Mononuclear cell (primary cell): ENCODE results near the gene HSPA12B. TPM values are rescaled to one million over a fixed set of nuclear protein-coding genes. Genes with fewer than 3 reads are reported as not detected.

Experiments used
- H3K27me3 ChIP-seq: 2 replicates; pipeline ENCODE4 v1.6.0; 2011; ENCODE audit warnings: low read length, control low read depth; ENCODE audit not compliant: insufficient read depth
- H3K4me1 ChIP-seq: 2 replicates; pipeline ENCODE4 v1.5.1; 2011; ENCODE audit warnings: mild to moderate bottlenecking, low read length, control low read depth; ENCODE audit not compliant: insufficient read depth
- H3K4me3 ChIP-seq: 2 replicates; pipeline ENCODE4 v1.5.1; 2011; ENCODE audit warnings: mild to moderate bottlenecking, low read length, moderate library complexity
- H3K9me3 ChIP-seq: 2 replicates; pipeline ENCODE4 v1.5.1; 2011; ENCODE audit warnings: low read depth, mild to moderate bottlenecking, control low read depth, low read length
- total RNA-seq: library from RNA; depleted of rRNA; stranded (reverse); fragments of >200 nt; gene quantifications from one replicate; pipeline ENCODE4 v1.2.3, GENCODE V29; 2012

HSPA12B gene
- total RNA-seq, 1 donor: not detected

GRCh38 chr20:3697588-3698305, 34.7 kb upstream of the HSPA12B start:
- H3K27me3 ChIP-seq: no peaks in the 10 kb centered on the region
- H3K4me1 ChIP-seq: no peaks in the 10 kb centered on the region
- H3K9me3 ChIP-seq: no peaks in the 10 kb centered on the region
- H3K4me3 ChIP-seq: no peak overlapping the region

GRCh38 chr20:3698591-3699001, 33.9 kb upstream of the HSPA12B start:
- no peaks in the 10 kb centered on the region for H3K4me1 ChIP-seq
- no peaks in the 10 kb centered on the region for H3K9me3 ChIP-seq
- no peaks in the 10 kb centered on the region for H3K27me3 ChIP-seq
- H3K4me3 ChIP-seq: no peak overlapping the region

GRCh38 chr20:3699037-3699436, 33.4 kb upstream of the HSPA12B start:
- Histone ChIP-seq H3K4me1 (no peaks in the 10 kb centered on the region), H3K4me3 (no peak overlapping the region), H3K9me3 (no peaks in the 10 kb centered on the region), H3K27me3 (no peaks in the 10 kb centered on the region)

GRCh38 chr20:3701061-3701998, 31.2 kb upstream of the HSPA12B start:
- no peaks in the 10 kb centered on the region for H3K9me3 ChIP-seq
- H3K27me3 ChIP-seq: no peaks in the 10 kb centered on the region
- H3K4me1 ChIP-seq: no peaks in the 10 kb centered on the region
- no peak overlapping the region for H3K4me3 ChIP-seq

GRCh38 chr20:3702611-3703391, 29.7 kb upstream of the HSPA12B start:
- Histone ChIP-seq H3K9me3 (no peaks in the 10 kb centered on the region), H3K4me3 (no peak overlapping the region), H3K4me1 (no peaks in the 10 kb centered on the region), H3K27me3 (no peaks in the 10 kb centered on the region)

- Histone ChIP-seq H3K4me1 (no peaks in the 10 kb centered on the region), H3K27me3 (no peaks in the 10 kb centered on the region), H3K9me3 (no peaks in the 10 kb centered on the region), H3K4me3 (no peak overlapping the region)
These were observed 28.4 kb upstream of the HSPA12B start for GRCh38 chr20:3704087-3704486.

- H3K27me3 ChIP-seq: no peaks in the 10 kb centered on the region
- no peaks in the 10 kb centered on the region for H3K9me3 ChIP-seq
- H3K4me3 ChIP-seq: no peak overlapping the region
These were observed 27.0 kb upstream of the HSPA12B start for GRCh38 chr20:3705491-3705969.

GRCh38 chr20:3705970-3706739, 26.3 kb upstream of the HSPA12B start:
- Histone ChIP-seq H3K27me3 (no peaks in the 10 kb centered on the region), H3K9me3 (no peaks in the 10 kb centered on the region), H3K4me3 (no peak overlapping the region), H3K4me1 (peaks cover 14% of the 10 kb centered on the region)

More at GRCh38 chr20:3705491-3705969, 27.0 kb upstream of the HSPA12B start:
- peaks cover 9% of the 10 kb centered on the region for H3K4me1 ChIP-seq

- Histone ChIP-seq H3K27me3 (no peaks in the 10 kb centered on the region), H3K9me3 (no peaks in the 10 kb centered on the region), H3K4me1 (peaks cover 22% of the 10 kb centered on the region), H3K4me3 (no peak overlapping the region)
These were observed 25.5 kb upstream of the HSPA12B start for GRCh38 chr20:3706774-3707507.

GRCh38 chr20:3707508-3707899, 25.0 kb upstream of the HSPA12B start:
- peaks cover 28% of the 10 kb centered on the region for H3K4me1 ChIP-seq
- no peaks in the 10 kb centered on the region for H3K9me3 ChIP-seq

GRCh38 chr20:3710011-3710466, 22.4 kb upstream of the HSPA12B start:
- Histone ChIP-seq H3K9me3 (no peaks in the 10 kb centered on the region), H3K27me3 (no peaks in the 10 kb centered on the region), H3K4me3 (no peak overlapping the region), H3K4me1 (peaks cover 52% of the 10 kb centered on the region)

More at GRCh38 chr20:3707508-3707899, 25.0 kb upstream of the HSPA12B start:
- H3K27me3 ChIP-seq: no peaks in the 10 kb centered on the region
- no peak overlapping the region for H3K4me3 ChIP-seq

- Histone ChIP-seq H3K9me3 (no peaks in the 10 kb centered on the region), H3K4me3 (no peak overlapping the region), H3K4me1 (peaks cover 52% of the 10 kb centered on the region), H3K27me3 (no peaks in the 10 kb centered on the region)
These were observed 21.6 kb upstream of the HSPA12B start for GRCh38 chr20:3710703-3711483.

GRCh38 chr20:3711484-3711941, 21.0 kb upstream of the HSPA12B start:
- H3K9me3 ChIP-seq: no peaks in the 10 kb centered on the region
- no peak overlapping the region for H3K4me3 ChIP-seq
- H3K4me1 ChIP-seq: peaks cover 52% of the 10 kb centered on the region
- H3K27me3 ChIP-seq: no peaks in the 10 kb centered on the region
